Activated CD8-positive, alpha-beta memory T cell treated with anti-CD3 and anti-CD28 coated beads for 48 hours (primary cell): ENCODE measurements around the gene NR4A1.
A peak's percentile ranks its signal among the peaks of the same experiment; 100 is the strongest.

ENCODE experiments used
- DNase-seq, 3 experiments: peaks; one replicate each; pipeline ENCODE4 v3.0.0-alpha.2; 2020; ENCODE audit warnings: low read depth in 2 of 3, low spot score in 2 of 3

Gene NR4A1

GRCh38 chr12:52018433-52019112 is 32.7 kb upstream of the NR4A1 start:
- no peak for DNase-seq

GRCh38 chr12:52019113-52019770 is 32.0 kb upstream of the NR4A1 start:
- no peak for DNase-seq

DNA sequence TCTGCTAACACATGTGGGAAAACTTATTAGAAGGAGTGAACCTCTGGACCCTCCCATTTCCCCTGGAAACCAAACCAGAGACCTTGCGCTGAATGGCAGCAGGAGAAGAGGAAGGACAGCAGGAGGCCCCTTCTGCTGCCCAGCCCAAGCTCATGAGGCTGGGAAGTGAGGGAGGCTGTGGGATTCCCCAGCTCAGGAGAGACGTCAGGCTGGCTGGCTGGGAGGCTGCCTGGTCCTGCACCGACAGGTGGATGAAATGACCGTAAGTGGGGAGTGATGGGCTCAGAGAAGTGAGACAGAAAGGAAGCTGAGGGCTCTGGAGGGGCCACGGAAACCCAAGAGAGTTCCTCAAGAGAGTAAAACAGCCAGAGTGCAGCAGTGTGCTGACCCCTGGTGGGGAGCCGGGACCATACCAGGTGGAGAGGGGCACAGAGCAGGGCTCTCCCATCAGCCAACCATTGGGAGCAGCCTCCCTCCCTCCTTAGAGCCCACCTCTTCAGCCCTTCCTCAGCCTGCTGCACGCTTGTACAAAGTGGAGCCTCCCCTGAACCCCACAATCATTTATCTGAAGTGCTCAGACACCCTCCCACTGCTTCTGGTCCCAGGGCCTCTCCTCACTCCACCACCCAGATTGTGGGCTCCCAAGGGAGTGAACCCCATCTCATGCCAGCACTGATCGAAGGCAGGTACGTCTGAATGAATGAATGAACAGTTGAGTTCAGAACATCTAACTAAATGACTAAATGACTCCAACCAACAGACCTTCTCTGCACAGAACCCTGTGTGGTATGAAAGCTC is 30.5 kb upstream of the NR4A1 start:
- DNase-seq = no peak

- DNase-seq = no peak
These were observed 28.4 kb upstream of the NR4A1 start for GRCh38 chr12:52022841-52023181.

DNA sequence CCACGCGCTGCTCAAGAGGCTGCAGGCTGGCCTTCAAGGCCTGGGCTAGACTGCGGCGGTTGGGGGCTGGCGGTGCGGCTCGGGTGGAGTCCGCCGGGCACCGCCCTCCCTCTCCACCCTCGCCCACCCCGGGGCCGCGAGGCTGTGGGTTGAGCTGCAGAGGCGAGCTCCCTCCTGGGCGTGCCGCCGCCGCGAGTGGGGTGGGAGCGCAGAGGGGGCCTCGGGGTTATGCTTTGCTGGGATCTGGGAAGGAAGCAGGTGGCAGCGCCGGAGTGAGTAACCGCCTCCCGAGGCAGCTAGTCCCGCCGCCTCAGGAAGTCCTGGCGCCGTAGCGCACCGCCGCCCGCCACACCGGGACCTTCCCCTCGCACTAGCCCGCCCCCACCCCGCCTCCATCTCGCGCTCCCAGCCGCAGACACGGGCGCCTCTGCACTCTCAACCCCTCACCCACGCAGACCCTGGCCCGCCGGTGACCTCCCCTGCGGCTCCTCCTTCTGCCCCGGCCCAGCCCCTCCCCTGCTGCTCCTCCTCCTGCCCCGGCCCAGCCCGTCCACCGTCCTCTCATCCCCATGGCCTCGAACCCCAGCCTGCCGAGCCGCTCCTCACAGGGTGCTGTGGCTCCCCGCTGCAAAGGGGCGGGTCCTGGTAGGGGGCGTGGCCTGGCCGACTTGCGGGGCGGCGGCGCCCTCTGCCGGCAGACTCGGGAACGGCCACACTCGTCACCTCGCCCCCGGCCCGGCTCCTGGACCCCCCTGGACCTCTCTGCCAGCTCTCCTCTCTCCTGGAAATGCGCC is 27.9 kb upstream of the NR4A1 start:
- peak; percentile 80 to 94 (median 92) for DNase-seq

DNA sequence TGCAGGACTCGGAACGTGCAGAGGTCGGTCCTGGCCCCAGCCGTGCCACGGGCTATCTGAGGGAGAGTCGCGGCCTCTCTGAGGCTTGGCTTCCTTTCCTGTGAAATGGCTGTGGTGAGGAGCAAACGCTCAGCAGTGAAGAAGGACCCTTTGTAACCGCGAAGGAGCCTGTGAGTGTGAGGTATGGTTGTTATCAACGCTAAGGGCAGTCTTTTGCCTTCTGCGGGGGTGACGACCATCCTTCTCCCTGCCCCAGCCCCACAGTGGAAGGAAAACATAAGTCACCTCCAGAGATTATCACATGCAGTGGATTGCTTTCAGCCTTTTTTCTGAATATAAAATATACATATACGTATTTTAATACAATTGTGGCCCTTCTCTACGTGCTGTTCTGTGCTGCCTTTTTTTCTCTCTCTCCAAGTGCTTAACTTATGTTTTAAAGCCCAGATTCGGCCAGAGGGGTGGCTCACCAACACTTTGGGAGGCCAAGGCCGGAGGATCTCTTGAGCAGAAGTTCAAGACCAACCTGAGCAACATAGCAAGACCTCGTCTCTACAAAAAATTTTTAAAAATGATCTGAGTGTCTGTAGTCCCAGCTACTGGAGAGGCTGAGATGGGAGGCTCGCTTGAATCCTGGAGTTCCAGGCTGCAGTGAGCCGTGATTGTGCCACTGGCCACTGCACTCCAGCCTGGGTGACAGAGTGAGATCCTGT is 27.1 kb upstream of the NR4A1 start:
- DNase-seq = no peak

DNA sequence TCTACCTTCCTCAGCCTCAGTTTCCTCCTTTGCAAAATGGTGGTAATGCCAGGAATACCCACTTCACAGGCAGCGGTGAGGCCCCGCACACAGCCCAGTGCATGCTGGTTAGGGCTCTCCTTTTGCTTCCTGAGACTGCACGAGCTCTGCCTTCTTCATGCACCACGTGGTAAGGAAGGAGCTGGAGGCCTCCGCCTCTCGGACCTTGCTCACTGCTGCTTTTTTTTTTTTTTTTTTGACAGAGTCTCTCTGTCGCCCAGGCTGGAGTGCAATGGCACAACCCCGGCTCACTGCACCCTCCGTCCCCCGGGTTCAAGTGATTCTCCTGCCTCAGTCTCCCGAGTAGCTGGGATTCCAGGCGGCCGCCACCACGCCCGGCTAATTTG is 26.4 kb upstream of the NR4A1 start:
- no peak for DNase-seq

- DNase-seq = no peak
These were observed 25.0 kb upstream of the NR4A1 start for GRCh38 chr12:52026263-52026662.

DNA sequence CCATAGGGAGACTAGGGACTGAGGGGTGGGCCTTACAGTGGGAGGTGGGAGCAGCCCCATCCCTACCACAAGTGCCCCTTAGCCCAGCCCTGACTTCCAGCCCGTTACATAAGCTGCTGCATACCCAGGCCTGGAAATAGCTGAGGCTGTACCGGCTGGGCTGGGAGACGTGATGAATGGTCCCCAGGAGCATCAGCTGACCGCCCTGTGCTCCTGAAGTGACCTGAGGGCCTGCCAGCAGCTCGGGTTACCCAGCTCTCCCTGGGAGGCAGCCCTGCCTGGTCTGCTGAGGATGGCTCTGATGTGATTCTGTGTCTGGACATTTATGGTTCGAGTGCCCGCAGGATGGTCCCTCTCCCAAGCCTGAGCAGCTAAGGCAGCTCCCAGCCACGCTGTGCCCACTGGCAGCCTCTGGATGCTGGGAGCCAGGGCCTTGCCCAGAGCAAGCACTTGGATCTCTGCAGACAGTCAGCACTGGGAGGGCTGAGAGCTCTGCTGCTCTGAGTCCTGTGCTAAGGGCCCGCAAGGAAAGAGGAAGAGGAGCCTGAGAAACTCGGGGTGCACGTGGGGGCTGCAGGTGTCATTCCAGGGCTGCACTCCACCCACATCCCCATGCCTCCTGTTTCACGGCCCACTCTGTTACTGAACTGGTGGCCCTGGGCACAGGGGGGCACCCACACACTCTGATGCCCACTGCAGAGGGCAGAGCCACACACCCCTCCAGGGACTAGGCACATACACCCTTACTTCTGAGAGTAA is 24.0 kb upstream of the NR4A1 start:
- DNase-seq = no peak

GRCh38 chr12:52029685-52030084 is 21.6 kb upstream of the NR4A1 start:
- no peak for DNase-seq

DNA sequence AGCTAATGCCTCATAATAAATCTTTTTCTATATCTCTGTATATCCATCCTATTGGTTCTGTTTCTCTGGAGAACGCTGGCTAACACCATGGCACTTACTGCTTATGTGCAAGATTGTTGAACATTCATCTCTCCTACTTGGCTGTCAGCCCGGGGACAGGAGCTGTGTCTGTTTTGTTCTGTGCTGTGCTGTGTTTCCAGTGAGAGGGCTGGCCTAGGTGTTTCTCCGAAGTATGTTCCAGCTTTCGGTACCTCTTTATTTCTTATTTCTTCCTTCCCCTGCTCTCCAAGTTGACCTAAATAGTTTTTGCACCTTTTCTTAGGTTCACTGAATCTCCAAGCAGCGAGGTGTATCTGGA is 18.8 kb upstream of the NR4A1 start:
- no peak for DNase-seq

- DNase-seq = peak; percentile 59 to 82 (median 72)
These were observed 18.3 kb upstream of the NR4A1 start for GRCh38 chr12:52032804-52033445.

DNA sequence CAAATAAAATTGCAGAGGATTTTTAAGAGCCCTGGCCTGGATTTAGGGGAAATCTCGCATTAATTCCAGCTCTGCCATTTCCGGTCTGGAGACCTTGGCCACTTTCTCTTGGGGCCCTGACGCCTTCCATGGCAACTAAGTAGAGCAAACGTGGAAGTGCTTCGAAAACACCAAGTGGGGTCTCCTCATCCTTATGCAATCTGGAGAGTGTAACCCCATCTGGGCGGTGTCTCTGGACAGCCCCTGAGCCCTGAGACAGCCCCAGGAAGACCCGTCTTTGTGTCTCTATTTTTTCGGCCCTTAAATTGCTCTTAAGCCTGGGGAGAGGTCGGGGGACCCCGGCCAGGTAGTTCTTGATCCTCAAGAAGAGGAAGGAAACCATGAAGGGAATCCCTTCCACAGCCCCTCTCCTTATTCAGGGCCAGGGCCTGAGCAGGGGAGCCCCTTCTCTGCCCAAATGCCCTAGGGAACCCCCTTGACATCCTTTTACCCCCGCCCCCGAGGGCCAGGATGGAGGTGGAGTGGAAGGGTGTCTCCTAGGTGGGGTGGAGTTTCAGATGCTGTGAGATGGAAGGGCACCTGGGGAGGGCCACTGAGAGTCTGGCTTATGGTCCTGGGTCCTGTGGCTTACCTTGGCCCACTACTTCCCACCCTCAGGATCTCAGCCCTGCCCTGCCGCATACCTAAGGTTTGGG is 17.6 kb upstream of the NR4A1 start:
- no peak for DNase-seq

DNA sequence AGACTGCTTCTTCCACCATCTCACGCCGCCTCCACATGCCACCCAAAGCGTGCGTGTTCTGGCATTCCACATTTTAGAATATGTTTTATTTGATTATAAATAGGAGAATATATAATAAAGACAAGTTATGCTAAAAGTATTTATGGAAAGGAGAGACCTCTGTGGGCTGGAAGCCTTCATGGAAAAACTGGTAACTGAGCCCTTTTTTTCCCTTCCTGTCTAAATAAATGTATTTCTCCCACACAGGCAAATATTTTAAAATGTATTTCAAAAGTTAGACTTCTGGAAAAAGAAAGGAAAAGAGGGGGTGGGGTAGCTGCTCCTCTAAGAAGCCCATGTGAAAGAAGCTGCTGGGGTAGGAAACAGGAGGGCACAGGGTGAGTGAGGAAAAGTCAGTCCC is 16.1 kb upstream of the NR4A1 start:
- DNase-seq = no peak

GRCh38 chr12:52035926-52036325 is 15.3 kb upstream of the NR4A1 start:
- DNase-seq = no peak

- peak; percentile 51 to 65 (median 58) for DNase-seq
These were observed 14.6 kb upstream of the NR4A1 start for GRCh38 chr12:52036587-52037171.

DNA sequence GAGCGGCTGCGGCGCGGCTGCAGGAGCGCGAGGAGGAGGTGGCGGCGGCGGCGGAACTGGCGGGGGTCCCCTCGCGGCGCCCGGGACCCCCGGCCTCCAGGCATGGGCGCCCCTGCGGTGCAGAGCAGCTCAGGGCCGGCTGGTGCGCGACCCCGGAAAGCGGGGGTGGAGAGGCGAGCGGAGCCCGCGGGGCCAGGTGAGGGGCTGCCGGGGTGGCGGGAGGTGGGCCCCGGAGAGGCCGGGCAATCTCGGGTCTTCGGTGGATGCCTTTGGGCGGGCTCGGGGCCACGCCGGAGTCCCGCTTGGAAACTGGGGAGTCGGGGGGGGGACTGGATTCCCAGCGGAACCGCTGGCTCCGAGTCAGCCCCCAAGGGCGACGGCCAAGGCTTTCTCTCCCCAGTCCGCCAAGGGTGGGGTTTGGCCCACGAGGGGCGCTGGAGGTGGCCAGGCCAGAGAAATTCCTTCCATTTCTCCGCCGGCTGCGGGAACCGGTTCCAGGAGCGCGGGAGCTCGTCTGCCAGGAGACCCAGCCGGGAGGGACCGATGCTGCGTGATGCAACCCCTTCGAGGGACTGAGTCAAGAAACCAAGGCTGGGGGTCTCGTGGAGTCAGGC is 13.9 kb upstream of the NR4A1 start:
- no peak for DNase-seq

GRCh38 chr12:52038447-52038846 is 12.8 kb upstream of the NR4A1 start:
- no peak for DNase-seq
